HepG2 (cell line): ENCODE measurements around the gene ABHD2. TPM values are rescaled to one million over a fixed set of nuclear protein-coding genes. Genes with fewer than 3 reads are reported as not detected.

ENCODE experiments used
- NFATC3 ChIP-seq: sonication (generic); formaldehyde crosslinking; IDR thresholded peaks from 2 replicates; pipeline ENCODE4 v1.5.1; 2020; ENCODE audit warnings: mild to moderate bottlenecking, missing genetic modification reagents
- POLR2A ChIP-seq, 2 experiments: IDR thresholded peaks; 2 replicates each; pipeline ENCODE4 v1.6.1; 2011; ENCODE audit warnings: low read depth in 2 of 2, low read length in 2 of 2, mild to moderate bottlenecking in 1 of 2, moderate library complexity in 1 of 2; ENCODE audit not compliant: insufficient read depth in 1 of 2
- PPARG ChIP-seq: conservative IDR thresholded peaks from 2 replicates; pipeline ENCODE4 v1.6.1; 2016; ENCODE audit warnings: missing biosample characterization, missing genetic modification reagents
- RBFOX2 ChIP-seq: fragments of 200-400 bp; formaldehyde crosslinking; IDR thresholded peaks from 2 replicates; pipeline ENCODE4 v1.6.1; 2017; ENCODE audit warnings: low read depth, mild to moderate bottlenecking, low read length
- SSRP1 ChIP-seq: IDR thresholded peaks from 2 replicates; pipeline ENCODE4 v1.6.1; 2016; ENCODE audit warnings: control low read depth
- TAF1 ChIP-seq: sonication (generic); formaldehyde crosslinking; IDR thresholded peaks from 2 replicates; pipeline ENCODE4 v1.4.0; 2020; ENCODE audit warnings: missing genetic modification reagents
- TARDBP ChIP-seq: sonication (generic); formaldehyde crosslinking; IDR thresholded peaks from 2 replicates; pipeline ENCODE4 v1.8.0; 2022; ENCODE audit warnings: mild to moderate bottlenecking, missing genetic modification reagents
- ZHX2 ChIP-seq, 2 experiments: sonication (generic) in 1 of 2; formaldehyde crosslinking in 1 of 2; IDR thresholded peaks; 2 replicates each; pipeline versions ENCODE4 v1.6.1 to v1.9.0; 2014 to 2022; ENCODE audit warnings: antibody characterized with exemption in 1 of 2, borderline replicate concordance in 1 of 2, inconsistent platforms in 1 of 2, low read depth in 1 of 2, missing genetic modification reagents in 1 of 2
- ZNF350 ChIP-seq: sonication (generic); formaldehyde crosslinking; IDR thresholded peaks from 2 replicates; pipeline ENCODE4 v1.4.0; 2020; ENCODE audit warnings: mild to moderate bottlenecking, low read depth, missing genetic modification reagents, borderline replicate concordance
- ZSCAN22 ChIP-seq: sonication (generic); formaldehyde crosslinking; IDR thresholded peaks from 2 replicates; pipeline ENCODE4 v1.4.0; 2020; ENCODE audit warnings: mild to moderate bottlenecking, missing genetic modification reagents
- polyA plus RNA-seq, 8 experiments: library from polyadenylated mRNA; depleted of rRNA in 3 of 8; stranded (reverse) in 7 of 8; unstranded in 1 of 8; fragments of >200 nt; fragmentation: Illumina TruSeq in 4 of 8; extraction: Trizol in 4 of 8; gene quantifications; 2 replicates each; pipeline versions ENCODE4 v1.2.1 to v1.2.3, GENCODE V29; 2011 to 2016; ENCODE audit warnings: low read depth in 4 of 8, missing spikeins in 1 of 8, mixed read lengths in 1 of 8; ENCODE audit not compliant: insufficient read depth in 1 of 8
- total RNA-seq, 5 experiments: library from RNA; depleted of rRNA; stranded (reverse); fragments of >200 nt; fragmentation: Illumina TruSeq; extraction: Trizol; gene quantifications; 2 replicates each; pipeline ENCODE4 v1.2.3, GENCODE V29; 2016; ENCODE audit warnings: low read depth in 1 of 5
- TF ChIP-seq, protein P1 (sequence below): sonication (generic); formaldehyde crosslinking; IDR thresholded peaks from 2 replicates; pipeline ENCODE4 v1.4.0; 2020; ENCODE audit warnings: missing genetic modification reagents
- TF ChIP-seq, protein P2 (sequence below): sonication (generic); formaldehyde crosslinking; IDR thresholded peaks from 2 replicates; pipeline ENCODE4 v1.5.0; 2020; ENCODE audit warnings: mild to moderate bottlenecking, missing genetic modification reagents, borderline replicate concordance
- TF ChIP-seq, protein P3 (sequence below), 2 experiments: IDR thresholded peaks; 2 replicates each; pipeline ENCODE4 v1.6.1; 2011 to 2012; ENCODE audit warnings: low read length in 2 of 2, borderline replicate concordance in 1 of 2, low read depth in 1 of 2, mild to moderate bottlenecking in 1 of 2, moderate library complexity in 1 of 2

The ABHD2 gene
- total and polyA plus RNA-seq, 2 of the 13 experiments (the other 11 are each of a cell fraction or from before 2014, with no cell fraction given), result 14.8 to 22.4 TPM

GRCh38 chr15:89125088-89125826 lies 37.0 kb downstream of the ABHD2 start (continued):
- TF ChIP-seq, protein P1, sequence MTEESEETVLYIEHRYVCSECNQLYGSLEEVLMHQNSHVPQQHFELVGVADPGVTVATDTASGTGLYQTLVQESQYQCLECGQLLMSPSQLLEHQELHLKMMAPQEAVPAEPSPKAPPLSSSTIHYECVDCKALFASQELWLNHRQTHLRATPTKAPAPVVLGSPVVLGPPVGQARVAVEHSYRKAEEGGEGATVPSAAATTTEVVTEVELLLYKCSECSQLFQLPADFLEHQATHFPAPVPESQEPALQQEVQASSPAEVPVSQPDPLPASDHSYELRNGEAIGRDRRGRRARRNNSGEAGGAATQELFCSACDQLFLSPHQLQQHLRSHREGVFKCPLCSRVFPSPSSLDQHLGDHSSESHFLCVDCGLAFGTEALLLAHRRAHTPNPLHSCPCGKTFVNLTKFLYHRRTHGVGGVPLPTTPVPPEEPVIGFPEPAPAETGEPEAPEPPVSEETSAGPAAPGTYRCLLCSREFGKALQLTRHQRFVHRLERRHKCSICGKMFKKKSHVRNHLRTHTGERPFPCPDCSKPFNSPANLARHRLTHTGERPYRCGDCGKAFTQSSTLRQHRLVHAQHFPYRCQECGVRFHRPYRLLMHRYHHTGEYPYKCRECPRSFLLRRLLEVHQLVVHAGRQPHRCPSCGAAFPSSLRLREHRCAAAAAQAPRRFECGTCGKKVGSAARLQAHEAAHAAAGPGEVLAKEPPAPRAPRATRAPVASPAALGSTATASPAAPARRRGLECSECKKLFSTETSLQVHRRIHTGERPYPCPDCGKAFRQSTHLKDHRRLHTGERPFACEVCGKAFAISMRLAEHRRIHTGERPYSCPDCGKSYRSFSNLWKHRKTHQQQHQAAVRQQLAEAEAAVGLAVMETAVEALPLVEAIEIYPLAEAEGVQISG, result peak; percentile 20; the same call in 1 of the 2 replicates
- TF ChIP-seq PPARG (CRISPR knock-in tag) (peak; percentile 35; the same call in 1 of the 2 replicates), RBFOX2 (peak; percentile 33; the same call in 1 of the 2 replicates), POLR2A (IDR thresholded peaks at IDR 0.05; ENCODE audit: insufficient read depth in 1 of 2, low read depth in 2 of 2, low read length in 2 of 2) (0 out of 4 replicates have a peak, but pooled peaks of 1 of the 2 experiments have one; percentile 19), SSRP1 (CRISPR knock-in tag) (0 out of 2 replicates have a peak, but pooled peaks have one; percentile 60), ZSCAN22 (CRISPR knock-in tag) (no peak), ZNF350 (peak; percentile 78; the same call in 1 of the 2 replicates), ZHX2 (IDR thresholded peaks at IDR 0.05; ENCODE audit: low read depth) (peak; percentile 44; the same call in 1 of the 2 replicates), ZHX2 (CRISPR knock-in tag; IDR thresholded peaks at IDR 0.05; ENCODE audit: borderline replicate concordance) (no peak), TARDBP (CRISPR knock-in tag) (no peak), NFATC3 (CRISPR knock-in tag) (no peak), TAF1 (no peak)
- TF ChIP-seq, protein P2, sequence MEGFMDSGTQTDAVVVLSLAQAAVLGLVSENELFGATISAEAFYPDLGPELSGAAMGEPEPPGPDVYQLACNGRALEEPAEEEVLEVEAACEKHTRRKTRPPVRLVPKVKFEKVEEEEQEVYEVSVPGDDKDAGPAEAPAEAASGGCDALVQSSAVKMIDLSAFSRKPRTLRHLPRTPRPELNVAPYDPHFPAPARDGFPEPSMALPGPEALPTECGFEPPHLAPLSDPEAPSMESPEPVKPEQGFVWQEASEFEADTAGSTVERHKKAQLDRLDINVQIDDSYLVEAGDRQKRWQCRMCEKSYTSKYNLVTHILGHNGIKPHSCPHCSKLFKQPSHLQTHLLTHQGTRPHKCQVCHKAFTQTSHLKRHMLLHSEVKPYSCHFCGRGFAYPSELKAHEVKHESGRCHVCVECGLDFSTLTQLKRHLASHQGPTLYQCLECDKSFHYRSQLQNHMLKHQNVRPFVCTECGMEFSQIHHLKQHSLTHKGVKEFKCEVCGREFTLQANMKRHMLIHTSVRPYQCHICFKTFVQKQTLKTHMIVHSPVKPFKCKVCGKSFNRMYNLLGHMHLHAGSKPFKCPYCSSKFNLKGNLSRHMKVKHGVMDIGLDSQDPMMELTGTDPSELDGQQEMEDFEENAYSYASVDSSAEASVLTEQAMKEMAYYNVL (CRISPR knock-in tag), result peak; percentile 33; the same call in 1 of the 2 replicates
- TF ChIP-seq, protein P3, sequence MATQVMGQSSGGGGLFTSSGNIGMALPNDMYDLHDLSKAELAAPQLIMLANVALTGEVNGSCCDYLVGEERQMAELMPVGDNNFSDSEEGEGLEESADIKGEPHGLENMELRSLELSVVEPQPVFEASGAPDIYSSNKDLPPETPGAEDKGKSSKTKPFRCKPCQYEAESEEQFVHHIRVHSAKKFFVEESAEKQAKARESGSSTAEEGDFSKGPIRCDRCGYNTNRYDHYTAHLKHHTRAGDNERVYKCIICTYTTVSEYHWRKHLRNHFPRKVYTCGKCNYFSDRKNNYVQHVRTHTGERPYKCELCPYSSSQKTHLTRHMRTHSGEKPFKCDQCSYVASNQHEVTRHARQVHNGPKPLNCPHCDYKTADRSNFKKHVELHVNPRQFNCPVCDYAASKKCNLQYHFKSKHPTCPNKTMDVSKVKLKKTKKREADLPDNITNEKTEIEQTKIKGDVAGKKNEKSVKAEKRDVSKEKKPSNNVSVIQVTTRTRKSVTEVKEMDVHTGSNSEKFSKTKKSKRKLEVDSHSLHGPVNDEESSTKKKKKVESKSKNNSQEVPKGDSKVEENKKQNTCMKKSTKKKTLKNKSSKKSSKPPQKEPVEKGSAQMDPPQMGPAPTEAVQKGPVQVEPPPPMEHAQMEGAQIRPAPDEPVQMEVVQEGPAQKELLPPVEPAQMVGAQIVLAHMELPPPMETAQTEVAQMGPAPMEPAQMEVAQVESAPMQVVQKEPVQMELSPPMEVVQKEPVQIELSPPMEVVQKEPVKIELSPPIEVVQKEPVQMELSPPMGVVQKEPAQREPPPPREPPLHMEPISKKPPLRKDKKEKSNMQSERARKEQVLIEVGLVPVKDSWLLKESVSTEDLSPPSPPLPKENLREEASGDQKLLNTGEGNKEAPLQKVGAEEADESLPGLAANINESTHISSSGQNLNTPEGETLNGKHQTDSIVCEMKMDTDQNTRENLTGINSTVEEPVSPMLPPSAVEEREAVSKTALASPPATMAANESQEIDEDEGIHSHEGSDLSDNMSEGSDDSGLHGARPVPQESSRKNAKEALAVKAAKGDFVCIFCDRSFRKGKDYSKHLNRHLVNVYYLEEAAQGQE (IDR thresholded peaks at IDR 0.05; ENCODE audit: borderline replicate concordance in 1 of 2, low read depth in 1 of 2, low read length in 2 of 2), result 0 out of 4 replicates have a peak, but pooled peaks of 1 of the 2 experiments have one; percentile 34
